Right hindlimb (tissue), 1 donor: ENCODE results near the gene TSPAN3.

Experiments used
- DNase-seq: peaks from one replicate; pipeline ENCODE4 v3.0.0-alpha.2; 2018

TSPAN3 gene

GRCh38 chr15:77048135-77048876 lies 22.6 kb downstream of the TSPAN3 start:
- no peak for DNase-seq

DNA sequence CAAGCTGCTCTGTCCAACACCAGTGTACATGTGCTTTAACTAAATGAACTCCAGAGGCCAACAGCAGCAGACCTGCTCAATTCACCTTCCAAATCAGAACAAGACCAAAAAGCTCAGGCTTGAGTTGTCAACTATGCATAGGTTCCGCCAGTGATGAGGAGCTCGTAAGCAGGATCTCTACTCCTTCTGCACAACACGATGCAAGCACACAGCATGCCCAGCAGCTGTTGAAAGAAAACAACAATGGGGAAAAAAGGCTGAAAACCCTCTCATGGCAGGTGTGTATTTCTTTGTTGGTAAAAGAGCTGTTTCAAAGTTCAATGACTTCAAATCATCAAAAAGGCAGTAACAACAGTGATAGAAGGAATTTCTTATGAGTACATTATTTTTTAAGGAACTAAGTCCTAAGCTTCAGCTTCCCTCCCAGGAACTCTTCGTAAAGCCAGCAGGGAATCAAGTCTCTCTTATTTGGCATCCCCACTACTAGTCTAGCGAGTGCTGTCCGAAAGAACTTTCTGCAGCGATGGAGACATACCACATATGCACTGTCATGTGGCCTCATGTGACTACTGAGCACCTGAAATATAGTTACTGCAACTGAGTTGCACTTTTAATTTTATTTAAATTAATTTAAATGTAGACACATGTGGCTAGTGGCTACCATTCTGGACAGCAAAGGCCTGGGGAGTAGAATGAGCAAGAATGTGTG lies 24.1 kb downstream of the TSPAN3 start:
- no peak for DNase-seq

DNA sequence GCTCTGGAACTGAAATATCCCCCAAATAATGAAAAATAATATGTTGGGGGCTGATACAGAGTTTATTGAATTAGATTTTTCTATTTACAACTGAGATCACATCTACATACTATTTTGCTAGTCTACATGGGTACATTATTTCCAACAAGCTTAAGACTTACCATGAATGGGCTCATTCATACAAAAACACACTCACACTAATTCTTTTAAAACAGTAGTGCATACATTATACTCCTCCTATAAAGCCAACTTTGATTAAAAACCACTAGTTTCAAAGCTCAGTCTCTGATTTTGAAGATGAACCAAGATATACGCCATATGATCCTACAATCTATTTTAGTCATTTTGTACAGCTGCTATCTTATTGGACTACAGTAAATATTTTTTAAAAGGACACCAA lies 24.9 kb downstream of the TSPAN3 start:
- DNase-seq, result no peak

GRCh38 chr15:77044228-77045042 lies 26.5 kb downstream of the TSPAN3 start:
- no peak for DNase-seq

GRCh38 chr15:77042955-77043920 lies 27.7 kb downstream of the TSPAN3 start:
- no peak for DNase-seq

GRCh38 chr15:77042245-77042919 lies 28.5 kb downstream of the TSPAN3 start:
- DNase-seq, result no peak

DNA sequence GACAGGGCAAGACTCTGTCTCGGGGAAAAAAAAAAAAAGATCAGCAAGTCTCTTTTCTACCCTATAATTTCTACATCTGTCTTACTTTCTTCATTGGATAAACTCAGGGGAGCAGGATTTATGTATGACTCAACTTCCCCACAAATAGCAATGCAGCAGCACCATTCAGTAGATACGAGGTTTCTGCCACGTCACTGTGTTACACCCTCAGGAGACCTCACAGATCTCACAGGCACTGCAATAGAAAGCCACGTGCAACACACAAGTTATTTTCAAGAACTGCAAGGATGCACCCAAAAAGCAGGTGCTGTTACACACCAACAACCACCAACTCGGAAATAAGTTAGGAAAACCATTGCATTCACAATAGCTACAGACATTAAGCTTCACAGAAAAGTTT lies 30.2 kb downstream of the TSPAN3 start:
- no peak for DNase-seq

DNA sequence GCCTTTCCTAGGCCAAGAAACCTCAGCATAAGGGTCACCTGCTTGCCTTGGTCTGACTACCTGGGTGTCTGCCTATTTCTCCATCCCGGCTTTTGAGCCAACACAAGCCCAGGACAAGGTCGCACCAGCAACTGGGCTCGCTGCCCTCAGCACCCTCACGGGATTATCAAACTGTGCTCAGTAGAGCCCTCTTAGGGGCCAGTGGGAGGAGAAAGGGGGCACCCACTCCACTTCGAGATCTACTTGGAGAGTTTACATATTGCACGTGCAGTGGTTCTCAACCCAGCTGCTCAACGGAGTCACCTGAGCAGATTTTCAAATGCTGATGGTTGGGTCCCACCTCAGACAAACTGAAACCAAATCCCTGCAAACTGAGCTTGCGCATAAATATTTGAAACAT lies 31.1 kb downstream of the TSPAN3 start:
- DNase-seq, result no peak

- DNase-seq, result no peak
These were observed 31.7 kb downstream of the TSPAN3 start for GRCh38 chr15:77039217-77039533.

GRCh38 chr15:77038312-77039216 lies 32.3 kb downstream of the TSPAN3 start:
- no peak for DNase-seq

- DNase-seq, result no peak
These were observed 33.3 kb downstream of the TSPAN3 start for GRCh38 chr15:77037388-77038209.

- DNase-seq, result peak; percentile 45
These were observed 34.1 kb downstream of the TSPAN3 start for GRCh38 chr15:77036537-77037387.

DNA sequence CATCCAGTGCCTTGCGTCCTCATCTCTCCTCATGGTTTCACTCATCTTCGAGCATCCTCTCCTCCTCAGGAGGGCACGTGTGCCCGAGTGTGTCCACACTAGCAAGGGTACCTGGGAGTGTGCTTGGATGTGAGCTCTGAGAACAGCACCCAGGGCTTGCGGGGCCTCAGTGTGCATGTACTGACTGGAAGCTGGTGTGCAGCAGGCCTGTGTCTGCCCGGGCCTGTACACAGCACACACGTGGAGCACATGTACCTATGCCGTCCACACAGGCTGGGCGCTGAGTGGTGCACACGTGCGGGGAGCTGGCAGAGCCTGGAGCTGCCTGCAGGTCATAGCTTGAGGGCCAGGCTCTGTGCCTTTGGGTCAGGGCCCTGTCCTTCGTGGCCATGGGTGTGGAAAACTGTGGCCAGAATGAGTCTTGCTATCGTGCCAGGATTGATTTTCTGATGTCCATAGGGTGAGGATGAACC lies 34.9 kb downstream of the TSPAN3 start:
- DNase-seq, result no peak

- DNase-seq, result no peak
These were observed 35.3 kb downstream of the TSPAN3 start for GRCh38 chr15:77035584-77035983.

DNA sequence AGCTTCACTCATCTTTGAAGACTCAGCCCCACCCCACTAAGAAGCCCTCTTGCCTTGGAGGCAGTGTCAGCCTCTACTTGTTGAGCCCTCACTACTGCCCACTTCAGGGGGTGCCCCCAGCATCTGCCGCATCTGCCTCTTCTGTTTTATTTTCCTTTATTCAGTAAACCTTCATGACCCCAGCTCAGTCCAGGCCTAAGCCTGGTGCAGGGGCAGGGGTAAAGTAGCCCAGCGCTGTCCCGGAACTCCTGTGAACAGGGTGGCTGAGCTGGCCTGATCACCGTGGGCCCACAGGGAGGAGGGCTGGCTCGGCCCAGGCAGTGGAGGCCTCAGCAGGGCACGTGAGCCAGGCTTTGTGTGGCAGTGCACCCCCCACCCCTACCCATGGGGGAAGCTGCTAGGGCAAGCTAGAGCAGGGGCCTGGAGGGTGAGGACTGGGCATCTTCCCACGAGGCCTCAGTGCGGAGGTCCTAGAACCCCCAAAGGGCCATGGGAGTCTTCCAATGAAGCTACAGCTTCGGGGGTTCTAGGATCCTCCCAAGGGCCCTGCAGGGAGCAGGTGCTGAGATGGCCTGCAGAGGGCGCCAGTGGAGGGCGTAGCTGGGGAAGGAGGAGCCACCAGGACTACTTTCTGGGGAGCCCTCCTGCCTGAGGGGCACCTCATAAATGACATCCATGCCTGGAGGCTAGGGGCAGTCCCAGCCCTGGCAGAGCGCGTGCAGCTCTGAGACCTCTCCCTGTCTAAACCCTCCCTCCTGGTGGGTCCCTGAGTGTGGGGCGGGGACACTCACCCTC lies 36.0 kb downstream of the TSPAN3 start:
- DNase-seq, result peak; percentile 41

- DNase-seq, result no peak
These were observed 36.9 kb downstream of the TSPAN3 start for GRCh38 chr15:77033729-77034671.

GRCh38 chr15:77033417-77033728 lies 37.5 kb downstream of the TSPAN3 start:
- no peak for DNase-seq
